Bladder microvascular endothelial cell (primary cell): ENCODE measurements around the gene SMOC1. TPM values are rescaled to one million over a fixed set of nuclear protein-coding genes. Genes with fewer than 3 reads are reported as not detected.

Experiments used
- total RNA-seq: library from RNA; depleted of rRNA; stranded (reverse); fragments of >200 nt; gene quantifications from 2 replicates; pipeline ENCODE4 v1.2.3, GENCODE V29; 2014

The SMOC1 gene, protein sequence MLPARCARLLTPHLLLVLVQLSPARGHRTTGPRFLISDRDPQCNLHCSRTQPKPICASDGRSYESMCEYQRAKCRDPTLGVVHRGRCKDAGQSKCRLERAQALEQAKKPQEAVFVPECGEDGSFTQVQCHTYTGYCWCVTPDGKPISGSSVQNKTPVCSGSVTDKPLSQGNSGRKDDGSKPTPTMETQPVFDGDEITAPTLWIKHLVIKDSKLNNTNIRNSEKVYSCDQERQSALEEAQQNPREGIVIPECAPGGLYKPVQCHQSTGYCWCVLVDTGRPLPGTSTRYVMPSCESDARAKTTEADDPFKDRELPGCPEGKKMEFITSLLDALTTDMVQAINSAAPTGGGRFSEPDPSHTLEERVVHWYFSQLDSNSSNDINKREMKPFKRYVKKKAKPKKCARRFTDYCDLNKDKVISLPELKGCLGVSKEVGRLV
- total RNA-seq = 1.7 TPM in 1 of 2 replicates, not detected in the other

DNA sequence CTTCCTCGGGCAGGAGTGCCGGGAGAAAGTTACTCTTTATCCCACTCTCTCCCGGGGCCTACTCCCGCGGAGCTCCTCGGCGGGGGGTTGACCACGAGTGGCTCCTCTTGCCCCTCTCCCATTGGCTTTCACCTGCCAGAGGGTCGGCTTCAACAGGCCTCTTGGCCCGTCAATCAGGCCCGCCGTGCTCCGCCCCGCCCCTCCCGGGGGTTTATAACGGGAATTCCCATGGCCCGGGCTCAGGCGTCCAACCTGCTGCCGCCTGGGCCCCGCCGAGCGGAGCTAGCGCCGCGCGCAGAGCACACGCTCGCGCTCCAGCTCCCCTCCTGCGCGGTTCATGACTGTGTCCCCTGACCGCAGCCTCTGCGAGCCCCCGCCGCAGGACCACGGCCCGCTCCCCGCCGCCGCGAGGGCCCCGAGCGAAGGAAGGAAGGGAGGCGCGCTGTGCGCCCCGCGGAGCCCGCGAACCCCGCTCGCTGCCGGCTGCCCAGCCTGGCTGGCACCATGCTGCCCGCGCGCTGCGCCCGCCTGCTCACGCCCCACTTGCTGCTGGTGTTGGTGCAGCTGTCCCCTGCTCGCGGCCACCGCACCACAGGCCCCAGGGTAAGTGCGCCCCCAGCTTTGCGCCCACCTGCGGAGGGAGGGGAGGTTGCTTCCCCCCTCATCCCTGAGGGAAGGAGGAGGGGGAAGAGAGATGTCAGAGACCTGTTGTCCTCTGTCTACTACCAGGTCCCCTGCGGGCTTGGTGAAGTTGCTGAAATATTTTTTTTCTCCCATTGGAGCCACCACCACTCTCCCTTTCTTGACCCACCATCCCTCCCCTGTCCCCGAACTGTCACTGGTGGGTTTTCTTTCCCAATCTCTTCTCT is at the start of gene SMOC1:
SMOC1 (plus strand) TSS at position 242 of the 869 bp plus-strand sequence; CDS start at position 505, 263 bp downstream.

Other genes with a start within 250 kb of the SMOC1 start
- gene SRSF5, start 112.3 kb upstream of the SMOC1 start, total RNA-seq = 94.9 and 180 TPM in 2 replicates
- gene SLC10A1, start 82.2 kb upstream of the SMOC1 start, total RNA-seq = not detected in 2 replicates